Chondrocyte (in vitro differentiated cells): ENCODE results near the gene GNAS. TPM values are rescaled to one million over a fixed set of nuclear protein-coding genes. Genes with fewer than 3 reads are reported as not detected.
"Not testable (repeated sequence)": the region's sequence is repeated elsewhere in the genome, so short reads cannot be mapped to it uniquely, and the experiment has no call there.

Source experiments
- DNase-seq: peaks from one replicate; pipeline ENCODE4 v3.0.0; 2021; ENCODE audit warnings: mixed read lengths, low spot score
- H3K27ac Mint-ChIP-seq: one replicate; pipeline ENCODE4 v1.8.0; 2021; ENCODE audit warnings: mild to moderate bottlenecking, moderate library complexity, mixed read lengths; ENCODE audit not compliant: unreplicated experiment
- H3K27me3 Mint-ChIP-seq: 2 replicates; pipeline ENCODE4 v1.8.0; 2021; ENCODE audit warnings: low read depth, mixed read lengths
- H3K36me3 Mint-ChIP-seq: 2 replicates; pipeline ENCODE4 v1.8.0; 2021; ENCODE audit warnings: low read depth, mixed read lengths
- H3K4me1 Mint-ChIP-seq: 2 replicates; pipeline ENCODE4 v1.8.0; 2021; ENCODE audit warnings: low read depth, mild to moderate bottlenecking, mixed read lengths
- H3K4me3 Mint-ChIP-seq: one replicate; pipeline ENCODE4 v1.8.0; 2021; ENCODE audit warnings: mild to moderate bottlenecking, moderate library complexity, mixed read lengths; ENCODE audit not compliant: unreplicated experiment
- H3K9me3 Mint-ChIP-seq: 2 replicates; pipeline ENCODE4 v1.8.0; 2021; ENCODE audit warnings: low read depth, mixed read lengths
- CTCF ChIP-seq: fragments of 200-600 bp; sonication (generic); IDR thresholded peaks from 2 replicates; pipeline ENCODE4 v1.5.0; 2021; ENCODE audit warnings: antibody characterized with exemption, mild to moderate bottlenecking, moderate library complexity
- total RNA-seq: library from RNA; stranded (reverse); gene quantifications from 3 replicates; pipeline ENCODE4 v1.2.1, GENCODE V29; 2021

GNAS gene
- total RNA-seq, 1 donor from 2014 or later: 1,374 TPM

- H3K27me3 Mint-ChIP-seq: peaks cover 2% of the 10 kb centered on the region
- no peak overlapping the region for H3K27ac Mint-ChIP-seq
- peaks cover 4% of the 10 kb centered on the region for H3K4me1 Mint-ChIP-seq
- TF ChIP-seq CTCF: no peak
- no peak overlapping the region for H3K4me3 Mint-ChIP-seq
- peaks cover 2% of the 10 kb centered on the region for H3K36me3 Mint-ChIP-seq
- H3K9me3 Mint-ChIP-seq: no peaks in the 10 kb centered on the region
- DNase-seq: no peak
Observed at GRCh38 chr20:58816051-58816450, 36.5 kb upstream of the GNAS start.

DNA sequence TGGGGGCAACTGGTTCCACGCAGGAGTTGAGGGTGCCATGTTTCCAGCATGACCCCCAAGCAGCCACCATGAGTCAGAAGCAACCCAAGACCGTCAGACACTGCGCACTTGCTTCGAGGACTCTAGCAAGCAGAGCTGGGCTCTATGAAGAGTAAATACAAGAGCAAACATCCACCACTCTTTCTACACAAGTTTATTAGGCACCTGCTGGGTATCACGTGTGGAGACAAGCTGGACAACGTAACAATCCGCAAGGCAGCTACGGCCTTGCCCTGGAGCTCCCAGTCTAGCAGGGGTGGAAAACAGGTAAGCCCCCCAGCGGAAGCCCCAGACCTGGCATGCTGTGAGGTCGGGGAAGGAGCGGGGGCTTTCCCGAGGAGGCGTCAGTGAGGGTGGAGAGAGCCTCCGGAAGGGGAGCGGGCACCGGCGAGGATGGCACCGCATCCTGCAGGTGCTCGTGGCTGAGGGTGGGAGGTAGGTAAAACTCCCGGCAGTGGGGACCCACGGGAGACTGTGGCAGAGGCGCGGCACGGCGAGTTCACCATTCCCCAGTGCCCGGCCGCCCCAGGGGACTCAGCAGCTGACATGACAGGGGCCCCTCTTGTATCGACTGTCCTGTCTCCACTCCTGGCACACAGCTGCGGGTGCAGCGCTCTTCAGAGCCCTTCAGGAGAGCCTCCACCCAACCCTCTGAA lies 35.4 kb upstream of the GNAS start:
- DNase-seq: no peak
- Mint-ChIP-seq H3K27ac (no peak overlapping the region), H3K4me1 (peaks cover 4% of the 10 kb centered on the region), H3K27me3 (no peaks in the 10 kb centered on the region), H3K36me3 (peaks cover 3% of the 10 kb centered on the region), H3K9me3 (no peaks in the 10 kb centered on the region), H3K4me3 (no peak overlapping the region)
- no peak for TF ChIP-seq CTCF

- Mint-ChIP-seq H3K4me3 (no peak overlapping the region), H3K9me3 (no peaks in the 10 kb centered on the region), H3K27me3 (no peaks in the 10 kb centered on the region), H3K4me1 (peaks cover 4% of the 10 kb centered on the region), H3K36me3 (peaks cover 3% of the 10 kb centered on the region), H3K27ac (no peak overlapping the region)
- DNase-seq: no peak
- no peak for TF ChIP-seq CTCF
Observed at GRCh38 chr20:58817748-58818147, 34.8 kb upstream of the GNAS start.

DNA sequence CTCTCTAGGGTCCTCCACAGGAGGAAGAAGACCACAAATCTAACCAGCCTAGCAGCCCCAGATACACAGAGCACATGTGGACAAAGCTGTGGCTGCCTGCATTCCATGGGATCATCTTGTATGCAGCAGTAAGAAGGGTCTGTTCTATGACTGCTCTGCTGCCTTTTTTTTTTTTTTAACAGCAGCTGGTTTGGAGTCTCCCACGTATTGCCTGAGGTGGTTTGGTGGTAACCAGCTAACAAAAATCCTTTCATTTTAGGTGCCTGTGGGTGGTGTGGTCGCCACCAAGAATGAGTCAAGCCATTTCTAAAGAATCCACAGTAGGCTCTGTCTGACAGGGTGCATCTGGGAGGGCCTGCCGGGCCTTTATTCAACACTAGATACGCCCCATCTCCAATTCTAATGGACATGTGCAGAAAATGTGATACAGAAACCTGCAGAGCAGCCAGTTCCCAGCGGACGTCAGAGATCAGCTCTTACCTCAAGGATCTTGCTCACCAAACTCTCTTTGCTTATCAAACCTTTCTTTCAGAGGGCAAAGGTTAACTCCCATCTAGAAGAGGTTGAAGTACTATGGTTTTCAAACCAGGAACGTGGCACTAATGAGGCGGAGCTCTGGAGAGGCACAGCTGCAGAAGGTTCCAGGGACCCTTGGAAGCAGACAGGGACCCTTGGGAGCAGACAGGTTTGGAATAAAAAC lies 33.8 kb upstream of the GNAS start:
- H3K9me3 Mint-ChIP-seq: no peaks in the 10 kb centered on the region
- H3K4me3 Mint-ChIP-seq: no peak overlapping the region
- H3K27ac Mint-ChIP-seq: no peak overlapping the region
- peaks cover 4% of the 10 kb centered on the region for H3K4me1 Mint-ChIP-seq
- H3K36me3 Mint-ChIP-seq: peaks cover 3% of the 10 kb centered on the region
- DNase-seq: no peak
- TF ChIP-seq CTCF: no peak
- no peaks in the 10 kb centered on the region for H3K27me3 Mint-ChIP-seq

DNA sequence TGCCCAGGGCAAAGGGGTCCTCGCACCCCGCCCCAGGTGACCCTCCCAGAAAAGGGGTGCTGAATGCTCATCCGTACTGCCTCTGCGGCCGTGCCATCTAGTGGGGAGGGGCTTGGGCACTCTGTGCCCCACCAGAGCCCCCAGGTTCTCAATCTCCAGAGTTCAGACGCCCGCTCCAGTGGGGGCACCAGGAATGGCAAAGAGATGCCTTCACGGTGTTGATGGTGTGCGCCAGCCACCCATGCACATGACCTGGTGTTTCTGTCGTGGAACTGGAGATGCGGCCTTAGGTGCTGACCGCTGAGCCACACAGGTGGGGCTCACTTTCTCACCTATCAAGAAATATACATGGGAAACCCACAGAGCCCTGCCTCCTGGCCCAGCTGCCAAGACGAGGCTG lies 32.6 kb upstream of the GNAS start:
- Mint-ChIP-seq H3K4me3 (no peak overlapping the region), H3K9me3 (no peaks in the 10 kb centered on the region), H3K36me3 (peaks cover 3% of the 10 kb centered on the region), H3K4me1 (peaks cover 4% of the 10 kb centered on the region), H3K27me3 (no peaks in the 10 kb centered on the region), H3K27ac (no peak overlapping the region)
- peak; percentile 54 for DNase-seq
- TF ChIP-seq CTCF: no peak

- not testable (repeated sequence) for H3K36me3 Mint-ChIP-seq, H3K27ac Mint-ChIP-seq, DNase-seq, H3K27me3 Mint-ChIP-seq, H3K4me3 Mint-ChIP-seq, H3K9me3 Mint-ChIP-seq, H3K4me1 Mint-ChIP-seq
Observed at GRCh38 chr20:58820515-58820914, 32.0 kb upstream of the GNAS start.
